Measurements from ENCODE around the gene OPHN1. TPM values are rescaled to one million over a fixed set of nuclear protein-coding genes. Genes with fewer than 3 reads are reported as not detected.

The OPHN1 gene
- total RNA-seq, 6 experiments from 2014 or later: 7.8 to 12.5 (median 10.6) TPM

GRCh38 chrX:68115371-68115770, 317.9 kb downstream of the OPHN1 start:
- Mint-ChIP-seq H3K27me3 (ENCODE audit: insufficient read depth) (no peaks in the 10 kb centered on the region), H3K4me3 (no peak overlapping the region), H3K4me1 (ENCODE audit: low read depth) (no peaks in the 10 kb centered on the region), H3K9me3 (no peaks in the 10 kb centered on the region), H3K27ac (no peak overlapping the region), H3K36me3 (ENCODE audit: low read depth) (no peaks in the 10 kb centered on the region)
- no peak for DNase-seq
- no peak for TF ChIP-seq CTCF (IDR thresholded peaks at IDR 0.05)

GRCh38 chrX:68114573-68115129, 318.6 kb downstream of the OPHN1 start:
- peaks cover 4% of the 10 kb centered on the region; the same call in 1 of the 2 replicates for H3K36me3 Mint-ChIP-seq (ENCODE audit: low read depth)
- H3K27ac Mint-ChIP-seq: no peak overlapping the region
- no peaks in the 10 kb centered on the region for H3K27me3 Mint-ChIP-seq (ENCODE audit: insufficient read depth)
- DNase-seq: peak; percentile 31
- no peaks in the 10 kb centered on the region for H3K4me1 Mint-ChIP-seq (ENCODE audit: low read depth)
- no peak overlapping the region for H3K4me3 Mint-ChIP-seq
- H3K9me3 Mint-ChIP-seq: no peaks in the 10 kb centered on the region
- TF ChIP-seq CTCF (IDR thresholded peaks at IDR 0.05): no peak

GRCh38 chrX:68113837-68114572, 319.3 kb downstream of the OPHN1 start:
- no peaks in the 10 kb centered on the region for H3K9me3 Mint-ChIP-seq
- no peak for DNase-seq
- H3K27me3 Mint-ChIP-seq (ENCODE audit: insufficient read depth): no peaks in the 10 kb centered on the region
- H3K36me3 Mint-ChIP-seq (ENCODE audit: low read depth): peaks cover 5% of the 10 kb centered on the region; the same call in 1 of the 2 replicates
- no peak overlapping the region for H3K27ac Mint-ChIP-seq
- no peak for TF ChIP-seq CTCF (IDR thresholded peaks at IDR 0.05)
- no peaks in the 10 kb centered on the region for H3K4me1 Mint-ChIP-seq (ENCODE audit: low read depth)
- no peak overlapping the region for H3K4me3 Mint-ChIP-seq

GRCh38 chrX:68112321-68112720, 321.0 kb downstream of the OPHN1 start:
- H3K9me3 Mint-ChIP-seq: no peaks in the 10 kb centered on the region
- H3K27me3 Mint-ChIP-seq (ENCODE audit: insufficient read depth): no peaks in the 10 kb centered on the region
- H3K4me1 Mint-ChIP-seq (ENCODE audit: low read depth): no peaks in the 10 kb centered on the region
- peaks cover 5% of the 10 kb centered on the region; the same call in 1 of the 2 replicates for H3K36me3 Mint-ChIP-seq (ENCODE audit: low read depth)
- no peak overlapping the region for H3K4me3 Mint-ChIP-seq
- TF ChIP-seq CTCF (IDR thresholded peaks at IDR 0.05): no peak
- peak overlapping the region; percentile 4; the same call in 1 of the 2 replicates for H3K27ac Mint-ChIP-seq
- DNase-seq: no peak

- no peak overlapping the region for H3K4me3 Mint-ChIP-seq
- peaks cover 11% of the 10 kb centered on the region; the same call in 1 of the 2 replicates for H3K36me3 Mint-ChIP-seq (ENCODE audit: low read depth)
- H3K9me3 Mint-ChIP-seq: no peaks in the 10 kb centered on the region
- no peak for DNase-seq
- H3K27me3 Mint-ChIP-seq (ENCODE audit: insufficient read depth): no peaks in the 10 kb centered on the region
- H3K4me1 Mint-ChIP-seq (ENCODE audit: low read depth): no peaks in the 10 kb centered on the region
- TF ChIP-seq CTCF (IDR thresholded peaks at IDR 0.05): no peak
- no peak overlapping the region for H3K27ac Mint-ChIP-seq
Measured at GRCh38 chrX:68109162-68109561, 324.1 kb downstream of the OPHN1 start.
